ENCODE measurements around the gene VILL.

The VILL gene

DNA sequence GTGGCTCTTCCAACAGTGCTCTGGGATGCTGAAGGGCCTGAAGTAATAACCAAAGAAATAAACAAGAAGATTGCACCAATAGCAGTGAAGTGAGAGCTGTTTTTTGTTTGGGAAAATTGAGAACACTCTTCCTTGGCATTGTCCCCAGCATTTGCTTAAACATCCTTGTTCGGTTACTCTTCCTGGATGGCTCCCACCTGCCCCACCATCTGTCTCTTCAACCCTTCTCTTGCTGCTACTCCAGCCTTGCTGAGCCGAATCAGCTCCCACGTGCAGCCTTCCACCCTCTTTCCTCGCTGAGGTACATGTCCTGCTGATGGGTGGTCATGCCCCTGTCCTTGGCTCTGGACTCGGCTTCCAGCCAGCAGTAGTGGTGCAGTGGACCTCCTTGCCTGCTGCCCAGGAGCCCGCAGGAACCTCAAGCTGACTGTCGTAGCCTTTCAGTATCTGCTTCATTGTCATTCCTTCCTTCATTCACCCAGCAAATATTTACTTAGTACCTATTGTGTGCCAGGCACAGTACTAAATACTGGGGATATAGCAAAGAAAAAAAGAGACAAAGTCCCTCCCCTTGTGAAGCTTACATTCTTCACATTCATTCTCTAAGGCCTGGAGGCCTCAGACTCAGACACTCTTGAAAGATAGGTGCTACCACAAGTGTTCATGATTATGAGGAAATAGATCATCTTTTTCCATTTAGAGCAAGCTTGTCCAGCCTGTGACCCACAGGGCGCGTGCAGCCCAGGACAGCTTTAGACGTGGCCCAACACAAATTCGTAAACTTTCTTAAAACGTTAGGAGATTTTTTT is 17.1 kb upstream of the VILL start:
- no peaks in the 10 kb centered on the region for H3K79me2 ChIP-seq (ENCODE audit: insufficient read depth, low read depth)
- no peaks in the 10 kb centered on the region for H3K27me3 ChIP-seq (ENCODE audit: insufficient read depth, low read depth)
- no peaks in the 10 kb centered on the region for H3K4me1 ChIP-seq (ENCODE audit: low read depth, poor library complexity, severe bottlenecking)
- H3K36me3 ChIP-seq (ENCODE audit: insufficient read depth) = no peaks in the 10 kb centered on the region
- no peaks in the 10 kb centered on the region for H4K20me1 ChIP-seq (ENCODE audit: insufficient read depth)
- no peak overlapping the region for H2AFZ ChIP-seq (ENCODE audit: low read depth)
- H3K4me2 ChIP-seq = no peak overlapping the region
- H3K9ac ChIP-seq = no peak overlapping the region
- no peak overlapping the region for H3K27ac ChIP-seq
- TF ChIP-seq, protein P1, sequence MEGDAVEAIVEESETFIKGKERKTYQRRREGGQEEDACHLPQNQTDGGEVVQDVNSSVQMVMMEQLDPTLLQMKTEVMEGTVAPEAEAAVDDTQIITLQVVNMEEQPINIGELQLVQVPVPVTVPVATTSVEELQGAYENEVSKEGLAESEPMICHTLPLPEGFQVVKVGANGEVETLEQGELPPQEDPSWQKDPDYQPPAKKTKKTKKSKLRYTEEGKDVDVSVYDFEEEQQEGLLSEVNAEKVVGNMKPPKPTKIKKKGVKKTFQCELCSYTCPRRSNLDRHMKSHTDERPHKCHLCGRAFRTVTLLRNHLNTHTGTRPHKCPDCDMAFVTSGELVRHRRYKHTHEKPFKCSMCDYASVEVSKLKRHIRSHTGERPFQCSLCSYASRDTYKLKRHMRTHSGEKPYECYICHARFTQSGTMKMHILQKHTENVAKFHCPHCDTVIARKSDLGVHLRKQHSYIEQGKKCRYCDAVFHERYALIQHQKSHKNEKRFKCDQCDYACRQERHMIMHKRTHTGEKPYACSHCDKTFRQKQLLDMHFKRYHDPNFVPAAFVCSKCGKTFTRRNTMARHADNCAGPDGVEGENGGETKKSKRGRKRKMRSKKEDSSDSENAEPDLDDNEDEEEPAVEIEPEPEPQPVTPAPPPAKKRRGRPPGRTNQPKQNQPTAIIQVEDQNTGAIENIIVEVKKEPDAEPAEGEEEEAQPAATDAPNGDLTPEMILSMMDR (conservative IDR thresholded peaks at IDR 0.05; ENCODE audit: low read depth, low read length) = no peak
- no peak overlapping the region for H3K4me3 ChIP-seq (IDR thresholded peaks at IDR 0.05; ENCODE audit: insufficient read depth, low read depth, low read length)

DNA sequence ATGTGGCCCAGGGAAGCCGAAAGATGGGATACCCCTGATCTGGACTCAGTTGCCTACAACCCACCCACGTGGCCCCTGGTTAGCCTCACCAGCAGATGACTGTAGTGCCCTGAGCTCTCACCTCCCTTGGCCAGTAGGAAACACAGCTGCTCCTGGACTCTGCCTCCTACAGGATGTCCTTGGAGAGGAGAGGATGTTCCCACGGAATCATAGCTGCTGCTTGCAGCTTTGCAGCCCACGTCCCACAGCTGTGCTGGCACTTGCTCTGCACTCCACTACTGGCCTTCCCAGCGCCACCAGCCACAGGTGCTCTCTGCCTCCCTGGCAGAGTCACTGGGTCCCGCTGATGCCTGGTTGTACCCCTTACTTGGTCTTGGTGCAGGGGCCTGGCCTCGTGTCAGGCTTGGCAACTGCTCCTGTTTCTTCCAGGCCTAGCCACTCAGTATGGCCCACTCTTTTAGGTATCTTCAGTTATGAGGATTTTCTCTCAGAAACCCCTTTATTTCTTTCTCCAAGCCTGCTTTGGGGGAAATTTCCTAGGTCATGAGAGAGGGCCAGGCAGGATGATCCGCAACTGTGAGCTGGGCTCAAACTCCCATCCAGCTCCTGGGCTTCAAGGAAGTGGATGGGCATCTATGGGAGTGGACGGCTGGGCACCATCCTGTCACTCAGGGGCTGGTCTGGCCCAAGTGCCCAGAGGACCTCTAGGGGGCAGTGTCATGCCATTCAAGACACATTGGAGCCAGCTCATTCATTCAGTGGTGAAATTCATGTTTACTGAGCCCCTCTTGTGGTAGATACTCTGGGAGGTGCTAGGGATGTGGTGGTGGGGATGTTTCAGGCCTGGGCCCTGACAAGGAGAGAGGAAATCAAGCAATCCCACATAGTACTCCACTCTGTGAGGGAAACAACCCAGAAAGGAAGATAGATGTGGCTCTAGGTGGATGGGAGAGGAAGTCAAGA is 16.2 kb upstream of the VILL start:
- no peaks in the 10 kb centered on the region for H3K79me2 ChIP-seq (ENCODE audit: insufficient read depth, low read depth)
- H3K4me1 ChIP-seq (ENCODE audit: low read depth, poor library complexity, severe bottlenecking) = no peaks in the 10 kb centered on the region
- H3K27me3 ChIP-seq (ENCODE audit: insufficient read depth, low read depth) = no peaks in the 10 kb centered on the region
- TF ChIP-seq, protein P1 (conservative IDR thresholded peaks at IDR 0.05; ENCODE audit: low read depth, low read length) = peak; percentile 65
- H3K9ac ChIP-seq = no peak overlapping the region
- no peaks in the 10 kb centered on the region for H3K36me3 ChIP-seq (ENCODE audit: insufficient read depth)
- H3K4me3 ChIP-seq (IDR thresholded peaks at IDR 0.05; ENCODE audit: insufficient read depth, low read depth, low read length) = no peak overlapping the region
- H3K27ac ChIP-seq = no peak overlapping the region
- no peak overlapping the region for H3K4me2 ChIP-seq
- H4K20me1 ChIP-seq (ENCODE audit: insufficient read depth) = no peaks in the 10 kb centered on the region
- H2AFZ ChIP-seq (ENCODE audit: low read depth) = no peak overlapping the region

DNA sequence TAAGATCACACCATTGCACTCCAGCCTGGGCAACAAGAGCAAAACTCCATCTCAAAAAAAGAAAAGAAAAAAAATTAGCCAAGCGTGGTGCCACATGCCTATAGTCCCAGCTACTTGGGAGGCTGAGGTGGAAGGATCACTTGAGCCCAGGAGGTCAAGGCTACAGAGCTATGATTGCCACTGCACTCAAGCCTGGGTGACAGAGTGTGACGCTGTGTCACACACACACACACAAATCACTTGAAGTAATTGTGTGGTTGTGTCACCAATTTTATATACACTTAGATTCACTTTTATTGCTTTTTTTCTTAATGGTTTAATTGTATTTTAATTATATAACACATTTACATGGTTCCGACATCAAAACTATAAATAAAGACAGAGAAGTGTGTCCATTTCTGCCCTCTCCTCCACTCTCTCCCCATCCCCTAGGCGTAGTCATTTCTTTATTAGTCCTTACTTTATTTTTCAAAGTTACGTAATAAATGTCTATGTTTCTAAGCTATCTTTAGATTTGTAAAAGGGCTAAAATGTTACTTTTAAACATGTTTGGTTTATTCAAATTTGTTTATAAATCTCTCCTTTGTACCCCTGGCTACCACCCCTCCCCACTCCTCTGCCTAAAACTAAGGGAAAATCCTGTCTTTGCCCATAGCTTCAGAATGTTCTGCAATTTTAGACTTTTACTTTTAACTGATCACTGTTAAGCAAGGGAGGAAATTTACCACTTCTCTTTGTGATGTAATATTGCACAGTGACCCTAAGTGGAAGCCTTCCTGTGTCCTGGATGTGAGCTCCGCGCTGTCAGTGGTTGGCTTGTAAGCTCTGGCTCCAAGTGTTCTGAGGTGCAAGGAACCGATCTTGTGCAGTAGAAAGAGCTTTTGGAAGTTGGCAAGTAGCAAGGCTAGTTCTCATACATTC is 10.8 kb upstream of the VILL start:
- Histone ChIP-seq H3K79me2 (ENCODE audit: insufficient read depth, low read depth) (no peaks in the 10 kb centered on the region), H3K4me3 (IDR thresholded peaks at IDR 0.05; ENCODE audit: insufficient read depth, low read depth, low read length) (no peak overlapping the region), H3K36me3 (ENCODE audit: insufficient read depth) (no peaks in the 10 kb centered on the region), H3K4me2 (no peak overlapping the region), H3K9ac (no peak overlapping the region), H3K4me1 (ENCODE audit: low read depth, poor library complexity, severe bottlenecking) (no peaks in the 10 kb centered on the region), H4K20me1 (ENCODE audit: insufficient read depth) (no peaks in the 10 kb centered on the region), H2AFZ (ENCODE audit: low read depth) (no peak overlapping the region), H3K27ac (no peak overlapping the region), H3K27me3 (ENCODE audit: insufficient read depth, low read depth) (no peaks in the 10 kb centered on the region)
- TF ChIP-seq, protein P1 (conservative IDR thresholded peaks at IDR 0.05; ENCODE audit: low read depth, low read length) = no peak
